NCI-H2107 (cell line): ENCODE results near the gene PIP5K1C.

Experiments used
- DNase-seq: peaks from one replicate; lab custom pipeline; 2025; lab: John Stamatoyannopoulos, UW

Gene PIP5K1C

DNA sequence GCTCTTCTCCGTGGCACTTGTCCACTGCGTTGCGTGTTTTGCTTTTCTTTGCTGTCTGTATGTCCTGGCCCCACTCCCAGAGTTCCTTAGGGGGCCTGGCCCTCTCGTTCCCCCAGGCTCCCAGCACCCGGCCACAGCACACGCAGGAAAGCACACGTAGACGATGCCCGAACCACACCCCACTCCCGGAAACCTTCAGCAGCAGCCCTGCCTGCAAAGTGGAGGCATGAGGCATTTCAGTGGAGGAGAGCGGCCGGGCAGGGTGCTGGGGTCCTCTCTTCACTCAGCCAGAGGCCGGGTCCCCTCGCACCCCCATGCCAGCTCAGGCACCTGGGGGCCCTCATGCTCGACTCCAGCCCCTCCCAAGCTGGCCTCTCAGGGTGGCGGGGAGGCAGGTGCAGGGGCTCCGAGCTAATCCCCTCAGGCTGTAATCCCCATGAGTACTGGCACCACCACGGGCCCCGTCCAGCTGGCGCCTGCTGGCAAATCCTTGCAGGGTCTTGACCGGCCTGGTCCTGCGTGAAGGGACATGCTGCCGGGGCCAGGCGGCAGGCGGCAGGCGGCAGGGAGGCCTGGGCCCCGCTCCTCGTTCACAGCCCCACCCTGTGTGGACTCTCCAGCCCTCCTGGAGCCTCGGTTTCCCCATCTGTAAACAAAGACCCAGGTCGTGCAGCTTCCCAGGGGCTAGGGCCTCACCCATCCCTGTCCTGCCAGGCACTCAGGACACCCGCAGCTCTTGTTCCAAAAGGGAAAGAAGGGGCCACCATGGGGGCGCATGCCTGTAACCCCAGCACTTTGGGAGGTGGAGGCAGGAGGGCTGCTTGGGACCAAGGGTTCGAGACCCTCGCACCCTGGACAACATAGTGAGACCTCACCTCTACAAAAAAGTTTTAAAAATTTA, 7.0 kb downstream of the PIP5K1C start:
- no peak for DNase-seq

DNA sequence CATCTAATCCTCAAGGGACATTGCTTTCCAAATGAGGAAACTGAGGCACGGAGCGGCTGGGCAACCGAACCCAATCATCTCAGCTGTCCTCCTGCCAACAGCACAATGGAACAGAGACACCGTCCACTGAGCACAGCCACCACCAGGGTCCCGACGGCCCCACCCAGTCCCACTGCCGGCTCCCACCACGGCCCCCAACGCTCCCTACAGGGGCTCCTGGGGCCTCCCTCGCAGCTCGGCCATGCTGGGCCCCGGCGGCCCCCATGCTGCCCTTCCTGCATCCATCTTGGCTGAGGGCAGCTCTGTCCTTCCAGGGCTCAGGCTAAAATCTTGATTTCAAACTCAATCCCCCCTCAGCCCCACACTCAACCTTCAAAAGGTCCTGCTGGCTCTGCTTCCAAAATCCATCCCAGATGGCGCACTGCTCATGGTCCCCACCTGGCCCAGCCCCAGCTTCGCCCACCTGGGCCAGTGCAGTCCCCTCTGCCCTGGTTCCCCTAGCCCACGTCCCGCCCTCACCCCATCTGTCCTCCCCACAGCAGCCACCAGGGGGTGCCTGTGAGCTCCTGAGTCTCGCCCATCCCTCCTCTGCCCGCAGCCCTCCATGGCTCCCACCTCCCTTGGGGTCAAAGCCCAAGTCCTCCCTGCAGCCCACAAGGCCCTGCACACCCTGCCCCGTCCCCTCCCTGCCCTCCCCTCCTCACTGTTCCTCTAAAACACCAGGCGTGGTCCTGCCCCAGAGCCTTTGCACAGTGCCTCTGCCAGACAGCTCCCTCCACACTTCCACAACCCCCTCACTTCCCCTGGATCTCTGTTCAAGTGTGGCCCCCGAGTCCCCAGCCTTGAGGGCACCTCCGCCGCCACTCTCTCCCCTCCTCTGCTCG, 7.9 kb downstream of the PIP5K1C start:
- no peak for DNase-seq

GRCh38 chr19:3691726-3692125, 8.5 kb downstream of the PIP5K1C start:
- no peak for DNase-seq

DNA sequence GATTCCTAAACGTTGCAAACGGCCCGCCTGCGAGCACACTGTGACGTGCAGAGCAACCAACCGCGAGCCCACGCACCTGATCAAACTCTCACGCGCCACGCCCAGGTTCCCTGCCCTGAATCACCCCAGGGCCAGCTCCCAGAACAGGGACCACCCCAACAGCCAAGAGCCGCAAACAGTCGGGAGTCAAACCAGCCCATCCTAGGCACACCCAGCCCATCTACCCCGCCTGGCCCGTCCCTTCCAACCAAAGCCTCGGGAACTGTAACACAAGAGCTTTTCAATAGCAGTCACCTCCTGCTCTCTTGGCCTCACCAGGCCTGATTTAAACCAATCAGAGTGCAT, 8.9 kb downstream of the PIP5K1C start:
- no peak for DNase-seq

GRCh38 chr19:3690551-3691371, 9.5 kb downstream of the PIP5K1C start:
- DNase-seq = no peak

- DNase-seq = peak; percentile 46
Observed at GRCh38 chr19:3687774-3688706, 12.2 kb downstream of the PIP5K1C start.

DNA sequence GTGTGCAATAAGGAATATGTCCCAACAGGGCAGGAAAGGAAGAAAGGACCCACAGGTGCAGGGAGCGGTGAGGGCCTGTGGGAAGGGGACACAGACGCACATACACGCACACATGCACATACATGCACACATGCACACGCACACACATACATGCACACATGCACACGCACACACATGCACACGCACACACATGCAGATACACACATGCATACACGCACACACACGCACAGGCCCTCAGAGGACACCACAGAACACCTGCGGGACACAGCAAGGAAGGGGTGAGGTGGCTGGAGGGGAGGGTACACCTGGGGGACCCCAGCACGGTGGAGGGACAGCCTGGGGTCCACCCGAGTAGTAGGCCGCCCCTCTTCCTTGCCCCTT, 12.9 kb downstream of the PIP5K1C start:
- no peak for DNase-seq

- DNase-seq = no peak
Observed at GRCh38 chr19:3684817-3685410, 15.4 kb downstream of the PIP5K1C start.

DNA sequence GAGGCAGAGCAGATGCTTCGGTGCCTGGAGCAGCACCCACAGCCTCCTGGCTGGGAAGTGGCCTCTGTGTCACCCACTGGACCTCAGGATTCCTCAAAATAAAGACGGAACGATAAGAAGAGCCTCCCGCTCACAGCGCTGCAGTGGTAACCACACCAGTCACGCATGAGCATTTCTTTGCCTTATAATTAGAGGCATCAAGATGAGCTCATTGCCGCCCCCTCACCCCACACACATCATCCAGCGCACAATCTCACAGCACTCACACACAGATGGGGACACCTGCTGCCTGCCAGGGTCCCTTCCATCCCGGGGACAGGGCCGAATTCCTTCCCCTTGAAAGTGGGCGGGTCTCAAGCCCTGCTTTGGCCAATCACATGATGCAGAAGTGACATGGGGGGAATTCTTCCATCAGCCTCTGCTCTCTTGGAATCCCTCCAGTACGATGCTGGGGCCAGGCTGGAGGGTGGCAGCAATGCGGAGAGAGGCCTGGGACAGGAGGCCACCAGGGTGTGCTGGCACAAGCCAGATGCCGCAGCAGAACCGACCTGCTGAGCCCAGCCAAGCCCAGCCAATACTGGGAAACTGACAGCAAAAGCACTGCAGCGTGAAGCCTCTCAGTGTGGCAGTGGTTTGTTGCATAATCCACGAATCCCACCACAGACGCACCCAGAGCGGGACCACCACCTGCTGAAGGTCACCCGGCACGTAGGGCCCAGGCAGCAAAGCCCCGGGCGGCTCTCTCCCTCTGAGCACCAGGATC, 16.0 kb downstream of the PIP5K1C start:
- no peak for DNase-seq

GRCh38 chr19:3683405-3684053, 16.7 kb downstream of the PIP5K1C start:
- DNase-seq = no peak

GRCh38 chr19:3682741-3683404, 17.4 kb downstream of the PIP5K1C start:
- DNase-seq = no peak

DNA sequence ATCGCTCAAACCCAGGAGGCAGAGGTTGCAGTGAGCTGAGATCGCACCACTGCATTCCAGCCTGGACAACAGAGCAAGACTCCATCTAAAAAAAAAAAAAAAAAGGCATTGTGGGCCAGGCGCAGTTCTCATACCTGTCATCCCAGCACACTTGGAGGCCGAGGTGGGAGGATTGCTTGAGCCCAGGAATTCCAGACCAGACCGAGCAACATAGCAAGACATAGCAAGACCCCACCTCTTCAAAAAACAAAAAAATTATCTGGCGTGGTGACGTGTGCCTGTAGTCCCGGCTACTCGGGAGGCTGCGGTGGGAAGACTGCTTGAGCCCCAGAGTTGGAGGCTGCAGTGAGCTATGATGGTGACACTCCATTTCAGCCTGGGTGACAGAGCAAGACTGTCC, 18.0 kb downstream of the PIP5K1C start:
- no peak for DNase-seq

DNA sequence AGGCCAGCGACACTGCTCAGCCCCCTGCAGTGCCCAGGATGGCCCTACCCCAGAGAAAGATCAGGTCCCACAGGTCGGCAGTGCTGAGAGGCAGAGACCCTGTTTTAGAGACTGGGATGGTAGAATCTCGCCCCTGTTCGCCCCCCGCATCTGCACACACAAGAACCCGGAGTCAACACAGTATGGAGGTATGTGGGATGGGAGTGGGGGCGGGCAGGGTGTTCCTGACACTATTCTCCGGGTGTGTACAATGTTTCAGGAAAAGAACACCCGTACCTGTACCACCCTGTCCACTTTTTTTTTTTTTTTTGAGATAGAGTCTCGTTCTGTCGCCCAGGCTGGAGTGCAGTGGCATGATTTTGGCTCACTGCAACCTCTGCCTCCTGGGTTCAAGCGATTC, 19.3 kb downstream of the PIP5K1C start:
- DNase-seq = no peak

- DNase-seq = no peak
Observed at GRCh38 chr19:3679581-3679980, 20.7 kb downstream of the PIP5K1C start.

GRCh38 chr19:3679138-3679537, 21.1 kb downstream of the PIP5K1C start:
- no peak for DNase-seq

GRCh38 chr19:3678188-3678587, 22.1 kb downstream of the PIP5K1C start:
- no peak for DNase-seq

GRCh38 chr19:3674784-3675543, 25.3 kb downstream of the PIP5K1C start:
- DNase-seq = no peak
